Epithelial cell of umbilical artery (primary cell): Measurements from ENCODE around the gene RHOBTB3. TPM values are rescaled to one million over a fixed set of nuclear protein-coding genes. Genes with fewer than 3 reads are reported as not detected.

Experiments
- total RNA-seq: library from RNA; depleted of rRNA; stranded (reverse); fragments of >200 nt; gene quantifications from 2 replicates; pipeline ENCODE4 v1.2.3, GENCODE V29; 2014

RHOBTB3 gene, protein sequence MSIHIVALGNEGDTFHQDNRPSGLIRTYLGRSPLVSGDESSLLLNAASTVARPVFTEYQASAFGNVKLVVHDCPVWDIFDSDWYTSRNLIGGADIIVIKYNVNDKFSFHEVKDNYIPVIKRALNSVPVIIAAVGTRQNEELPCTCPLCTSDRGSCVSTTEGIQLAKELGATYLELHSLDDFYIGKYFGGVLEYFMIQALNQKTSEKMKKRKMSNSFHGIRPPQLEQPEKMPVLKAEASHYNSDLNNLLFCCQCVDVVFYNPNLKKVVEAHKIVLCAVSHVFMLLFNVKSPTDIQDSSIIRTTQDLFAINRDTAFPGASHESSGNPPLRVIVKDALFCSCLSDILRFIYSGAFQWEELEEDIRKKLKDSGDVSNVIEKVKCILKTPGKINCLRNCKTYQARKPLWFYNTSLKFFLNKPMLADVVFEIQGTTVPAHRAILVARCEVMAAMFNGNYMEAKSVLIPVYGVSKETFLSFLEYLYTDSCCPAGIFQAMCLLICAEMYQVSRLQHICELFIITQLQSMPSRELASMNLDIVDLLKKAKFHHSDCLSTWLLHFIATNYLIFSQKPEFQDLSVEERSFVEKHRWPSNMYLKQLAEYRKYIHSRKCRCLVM
- total RNA-seq = 67.3 and 72.4 TPM in 2 replicates

DNA sequence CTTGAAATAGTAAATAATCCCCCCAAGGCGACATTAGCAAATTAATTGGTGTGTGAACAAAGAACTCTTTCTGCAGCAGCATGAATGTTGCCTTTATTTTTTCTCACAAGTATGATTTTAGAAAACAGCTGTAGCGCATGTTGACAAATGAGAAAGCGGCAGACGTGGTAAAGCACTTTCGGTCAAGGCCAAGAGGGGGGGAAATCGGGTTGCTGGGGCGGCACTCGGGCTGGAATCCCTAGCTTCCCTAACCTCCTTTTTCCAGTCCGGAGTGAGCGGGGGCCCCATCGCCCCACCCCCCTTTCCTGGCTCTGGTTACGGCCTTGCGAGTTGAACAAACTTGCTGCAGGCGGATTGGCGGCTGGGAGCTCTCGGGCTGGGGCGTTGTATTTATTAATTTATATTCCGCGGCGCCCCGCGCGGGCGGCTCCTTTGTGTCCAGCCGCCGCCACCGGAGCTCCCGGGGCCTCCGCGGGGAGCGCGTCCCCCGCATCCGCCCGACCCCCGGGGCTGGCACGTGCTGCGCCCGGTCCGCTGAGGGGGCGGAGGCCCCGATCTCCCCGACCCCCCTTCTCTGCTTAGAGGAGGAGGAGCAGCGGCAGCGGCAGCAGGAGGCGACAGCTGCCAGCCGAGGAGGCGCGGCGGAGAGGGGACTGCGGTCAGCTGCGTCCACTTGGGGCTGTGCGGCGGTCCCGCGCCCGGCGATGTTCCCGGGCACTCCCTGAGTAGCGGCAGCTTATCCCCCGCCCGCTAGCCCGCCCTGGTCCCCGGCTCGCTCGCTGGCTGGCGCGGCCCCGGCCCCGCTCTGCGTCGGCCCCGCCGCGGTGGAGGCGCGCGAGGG is at the start of gene RHOBTB3:
TSS of gene RHOBTB3 (plus strand) at position 607 of the 841 bp plus-strand sequence. CDS start 347 bp downstream, outside the sequence.

DNA sequence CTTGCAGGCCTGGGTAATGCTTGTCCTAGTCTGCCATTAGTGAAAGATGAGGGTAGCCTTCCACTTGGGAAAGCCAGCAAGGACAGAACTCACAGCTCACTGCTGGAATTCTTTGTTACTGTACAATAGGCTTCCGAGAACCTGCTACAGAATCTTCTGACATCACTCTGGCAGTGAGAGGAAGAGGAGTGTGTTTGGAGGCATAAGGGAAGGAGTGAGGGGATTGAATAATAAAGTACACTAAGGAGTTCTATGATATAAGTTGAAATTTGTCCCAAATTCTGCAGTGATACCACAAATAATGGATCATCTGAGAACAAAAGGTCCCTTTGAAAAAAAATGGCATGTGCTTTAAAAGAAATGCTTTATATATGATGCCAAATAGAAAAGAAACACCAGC is 48.2 kb upstream of the RHOBTB3 start, which contains the start of gene SPATA9:
TSS of gene SPATA9 (minus strand) at position 101 of the 400 bp plus-strand sequence. CDS start 137 bp downstream, outside the sequence.

DNA sequence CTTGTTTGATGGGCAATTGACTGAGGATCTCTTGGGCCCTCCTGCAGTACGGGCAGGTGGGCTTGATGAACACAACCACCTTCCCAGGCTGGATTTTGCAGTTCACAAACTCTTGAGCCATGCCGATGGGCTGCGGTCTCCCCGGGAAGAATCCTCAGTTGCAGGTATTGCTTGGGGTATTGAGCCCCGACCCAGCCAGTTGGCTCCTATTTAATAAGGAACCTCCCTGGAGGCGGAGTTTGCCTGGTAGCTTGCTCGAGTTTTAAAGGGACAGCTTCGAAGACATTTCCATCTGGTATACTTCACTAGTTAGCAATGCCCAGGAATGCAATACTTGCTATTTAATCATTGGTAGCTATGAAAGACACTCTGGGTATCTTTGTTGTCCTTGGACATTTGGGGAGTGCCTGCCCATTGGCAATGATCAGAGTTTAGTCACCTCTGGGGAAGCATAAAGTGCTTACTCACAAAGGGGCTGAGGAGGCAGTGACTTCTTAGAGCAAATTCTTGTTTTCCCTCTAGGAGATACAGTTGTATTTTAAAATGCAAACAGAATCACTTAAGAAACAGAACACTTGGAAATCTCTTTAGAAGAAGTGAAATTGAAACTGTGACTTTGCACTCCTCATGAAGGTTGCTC is 91.5 kb downstream of the RHOBTB3 start, which contains the start of gene GLRX:
TSS of gene GLRX (minus strand) at position 185 of the 640 bp plus-strand sequence. CDS start at position 121, 64 bp downstream.

Other genes starting within 250 kb of the RHOBTB3 start
- 123 and 134 TPM in 2 replicates for gene SKIC3, start 176.4 kb upstream of the RHOBTB3 start, total RNA-seq
- 5.5 and 7.1 TPM in 2 replicates for gene ARSK, start 176.2 kb upstream of the RHOBTB3 start, total RNA-seq
- gene GPR150, start 111.2 kb upstream of the RHOBTB3 start, total RNA-seq = 0.30 and 0.32 TPM in 2 replicates
- gene RFESD, start 84.6 kb upstream of the RHOBTB3 start, total RNA-seq = 1.2 and 1.3 TPM in 2 replicates
- gene SPATA9, start 48.3 kb upstream of the RHOBTB3 start, total RNA-seq = under 0.01 TPM in 1 of 2 replicates, not detected in the other
- gene GLRX, start 91.4 kb downstream of the RHOBTB3 start, total RNA-seq = 9.7 and 19.6 TPM in 2 replicates
- 13.6 and 19.5 TPM in 2 replicates for gene ELL2, start 230.5 kb downstream of the RHOBTB3 start, total RNA-seq